ENCODE results near the gene TCEA2. TPM values are rescaled to one million over a fixed set of nuclear protein-coding genes. Genes with fewer than 3 reads are reported as not detected.

The TCEA2 gene
- total and polyA plus RNA-seq, 9 of the 15 experiments (the other 6 are each of a cell fraction or from before 2014, with no cell fraction given): 1.4 to 28.7 (median 5.4) TPM

DNA sequence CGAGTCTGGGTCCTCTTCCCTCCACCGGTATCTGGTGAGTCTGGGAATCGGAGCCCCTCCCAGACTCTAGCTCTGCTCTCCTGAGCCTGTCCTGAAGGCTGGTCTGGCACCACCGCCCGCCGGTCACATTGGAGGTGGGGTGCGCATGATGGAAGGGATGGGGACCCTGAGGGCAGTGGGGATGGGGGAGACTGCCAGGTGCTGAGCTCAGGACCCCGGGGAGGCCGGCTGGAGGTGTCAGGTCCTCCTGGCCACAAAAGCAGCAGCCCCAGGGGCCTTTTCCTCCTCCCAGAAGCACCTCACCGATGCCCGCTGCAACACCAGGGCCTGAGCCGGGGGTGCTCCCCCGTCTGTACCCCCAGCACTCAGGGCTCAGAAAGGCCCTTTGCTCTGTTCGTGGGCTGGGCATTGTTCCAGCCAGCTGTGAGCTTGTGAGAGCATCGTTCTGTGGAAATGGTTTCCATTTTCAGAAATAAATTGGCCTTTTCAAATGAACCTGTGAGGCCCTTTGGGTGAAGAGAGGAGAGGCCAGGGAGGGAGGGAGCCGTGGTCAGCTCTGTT, 46.9 kb downstream of the TCEA2 start (continued):
- TF ChIP-seq ATF6 (CRISPR knock-in tag; IDR thresholded peaks at IDR 0.05): no peak
- TF ChIP-seq LCOR (CRISPR knock-in tag; IDR thresholded peaks at IDR 0.05): no peak
- no peak for TF ChIP-seq PRDM10 (IDR thresholded peaks at IDR 0.05; ENCODE audit: partially characterized antibody)
- TF ChIP-seq, protein P1, sequence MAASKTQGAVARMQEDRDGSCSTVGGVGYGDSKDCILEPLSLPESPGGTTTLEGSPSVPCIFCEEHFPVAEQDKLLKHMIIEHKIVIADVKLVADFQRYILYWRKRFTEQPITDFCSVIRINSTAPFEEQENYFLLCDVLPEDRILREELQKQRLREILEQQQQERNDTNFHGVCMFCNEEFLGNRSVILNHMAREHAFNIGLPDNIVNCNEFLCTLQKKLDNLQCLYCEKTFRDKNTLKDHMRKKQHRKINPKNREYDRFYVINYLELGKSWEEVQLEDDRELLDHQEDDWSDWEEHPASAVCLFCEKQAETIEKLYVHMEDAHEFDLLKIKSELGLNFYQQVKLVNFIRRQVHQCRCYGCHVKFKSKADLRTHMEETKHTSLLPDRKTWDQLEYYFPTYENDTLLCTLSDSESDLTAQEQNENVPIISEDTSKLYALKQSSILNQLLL (CRISPR knock-in tag; IDR thresholded peaks at IDR 0.05; ENCODE audit: borderline replicate concordance): no peak
- no peak for TF ChIP-seq TBL1XR1 (IDR thresholded peaks at IDR 0.05; ENCODE audit: low read length in 2 of 2)
- TF ChIP-seq PHB2 (IDR thresholded peaks at IDR 0.05; ENCODE audit: low read depth): no peak
